Suprapubic skin (tissue), 3 donors: Measurements from ENCODE around the gene RPRD2.

Experiments
- CTCF ChIP-seq, 2 donors: fragments of 200-600 bp in 1 of 2; fragments of 450-650 bp in 1 of 2; sonication (generic) in 1 of 2; IDR thresholded peaks; one replicate each; pipeline ENCODE4 v1.5.1; 2016 to 2019; ENCODE audit warnings: antibody characterized with exemption in 2 of 2, mild to moderate bottlenecking in 1 of 2, moderate library complexity in 1 of 2
- POLR2AphosphoS5 ChIP-seq, 3 donors: sonication (generic); formaldehyde crosslinking; IDR thresholded peaks; one replicate each; pipeline ENCODE4 v1.6.1; 2017; ENCODE audit warnings: antibody characterized with exemption in 3 of 3

GRCh38 chr1:150407330-150407729 is 43.4 kb downstream of the RPRD2 start:
- TF ChIP-seq CTCF (IDR thresholded peaks at IDR 0.05): no peak
- no peak for TF ChIP-seq POLR2AphosphoS5 (IDR thresholded peaks at IDR 0.05)
